Measurements from ENCODE around the gene SULT4A1.

The SULT4A1 gene

GRCh38 chr22:43827003-43827735, 35.1 kb downstream of the SULT4A1 start:
- no peak for DNase-seq

GRCh38 chr22:43826142-43827002, 35.9 kb downstream of the SULT4A1 start:
- DNase-seq, result peak in 1 of 2 donors; percentile 11

- DNase-seq, result no peak
Observed at GRCh38 chr22:43825651-43826050, 36.7 kb downstream of the SULT4A1 start.

DNA sequence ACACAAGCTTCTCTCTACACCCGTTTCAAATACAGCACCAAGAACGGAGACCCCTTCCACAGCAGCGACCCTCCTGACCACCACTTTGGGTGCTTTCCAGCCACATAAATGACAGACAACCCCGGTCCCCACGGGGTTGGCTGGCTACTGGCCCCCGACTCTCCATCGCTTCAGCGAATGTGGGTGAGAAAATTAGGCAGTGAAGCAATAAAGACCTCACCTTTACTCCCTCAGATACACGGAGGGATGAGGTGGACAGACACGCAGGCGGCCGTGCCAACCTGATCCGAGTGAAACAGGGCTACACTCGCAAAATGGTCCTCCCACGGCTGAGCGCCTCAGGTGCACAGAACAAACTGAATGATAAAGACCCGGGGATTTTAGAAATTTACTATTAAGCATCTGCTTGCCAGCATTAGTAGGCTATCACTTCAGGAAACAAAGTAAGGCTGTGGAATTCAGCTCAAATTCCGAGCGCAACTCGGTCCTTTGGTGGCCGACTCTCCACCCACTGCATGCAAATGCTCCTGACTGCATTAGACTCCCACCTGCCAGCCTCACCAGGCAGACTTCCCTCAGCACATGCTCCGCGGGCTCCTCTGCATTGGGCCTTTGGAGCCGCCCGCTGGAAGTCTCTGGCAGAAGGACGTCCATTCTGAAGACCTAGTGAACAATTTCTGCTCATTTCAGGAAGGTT, 37.4 kb downstream of the SULT4A1 start:
- DNase-seq, result no peak

GRCh38 chr22:43823911-43824665, 38.2 kb downstream of the SULT4A1 start:
- DNase-seq, result no peak

GRCh38 chr22:43823353-43823908, 38.9 kb downstream of the SULT4A1 start:
- no peak for DNase-seq

DNA sequence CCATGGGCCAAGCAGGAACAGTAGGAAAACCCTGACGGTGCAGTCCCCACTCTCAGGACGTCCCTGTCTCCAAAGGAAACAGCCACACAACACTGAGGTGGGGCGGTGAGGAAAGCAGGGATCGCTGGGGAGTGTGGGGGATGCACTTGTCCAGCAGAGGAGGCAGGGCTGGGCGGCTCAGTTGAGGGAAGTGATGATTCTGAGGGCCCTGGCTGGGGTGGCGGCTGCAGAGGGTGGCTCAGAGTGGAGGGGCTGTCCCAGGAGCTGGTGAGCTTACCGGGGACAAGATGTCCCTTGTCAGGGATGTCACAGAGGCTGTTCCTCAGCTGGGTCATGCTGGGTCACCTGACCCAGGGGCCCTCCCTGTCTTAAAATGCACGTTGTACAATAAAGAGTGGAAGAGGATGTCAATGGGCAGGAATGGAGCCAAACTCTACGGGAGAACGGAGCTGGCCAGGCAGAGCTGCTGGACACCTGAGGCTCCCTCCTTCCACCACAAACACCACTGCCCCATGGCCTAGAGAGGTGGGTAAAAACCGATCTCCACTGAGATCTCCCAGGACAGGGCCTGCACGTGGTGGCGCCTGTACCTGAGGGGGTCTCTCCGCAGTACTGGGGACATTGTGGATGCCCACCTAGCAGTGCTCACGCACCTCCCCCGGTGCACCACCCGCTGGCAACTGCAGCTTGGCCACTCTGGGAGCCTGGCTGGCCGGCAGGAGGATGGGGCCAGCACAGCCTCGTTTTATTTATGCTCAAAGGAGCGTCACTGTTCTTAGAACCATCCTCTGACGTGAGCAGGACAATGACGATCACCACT, 40.5 kb downstream of the SULT4A1 start:
- no peak for DNase-seq

DNA sequence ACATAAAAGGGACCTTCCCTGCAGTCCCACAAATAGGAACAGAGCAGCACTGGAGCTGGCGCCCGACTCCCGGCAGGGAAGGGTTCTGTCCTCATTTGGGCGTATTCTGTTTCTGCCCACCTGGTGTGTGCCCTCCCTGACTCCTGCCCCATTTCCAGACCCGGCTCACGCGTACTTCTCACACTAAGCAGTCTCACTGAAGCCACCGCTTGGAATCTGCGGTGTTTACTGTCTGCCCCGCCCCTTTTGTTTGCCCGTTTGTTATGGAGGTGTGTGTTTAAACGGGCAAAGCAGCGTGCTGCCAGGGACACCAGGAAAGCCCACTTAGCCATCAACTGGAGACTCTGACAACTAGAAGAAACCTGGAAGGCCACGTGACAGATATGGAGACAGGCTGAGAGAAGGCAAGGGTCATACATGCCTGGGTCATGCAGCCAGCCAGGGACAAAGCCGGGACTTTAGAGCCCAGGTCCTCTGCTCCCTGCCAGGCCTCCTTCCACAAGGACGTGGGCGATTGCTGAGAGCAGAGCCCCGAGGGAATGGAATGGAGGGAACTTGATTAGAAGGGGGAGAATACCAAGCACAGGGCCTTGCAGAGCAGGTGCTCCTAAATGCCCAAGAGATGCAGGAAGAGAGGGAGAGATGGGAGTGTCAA, 41.5 kb downstream of the SULT4A1 start:
- no peak for DNase-seq

DNA sequence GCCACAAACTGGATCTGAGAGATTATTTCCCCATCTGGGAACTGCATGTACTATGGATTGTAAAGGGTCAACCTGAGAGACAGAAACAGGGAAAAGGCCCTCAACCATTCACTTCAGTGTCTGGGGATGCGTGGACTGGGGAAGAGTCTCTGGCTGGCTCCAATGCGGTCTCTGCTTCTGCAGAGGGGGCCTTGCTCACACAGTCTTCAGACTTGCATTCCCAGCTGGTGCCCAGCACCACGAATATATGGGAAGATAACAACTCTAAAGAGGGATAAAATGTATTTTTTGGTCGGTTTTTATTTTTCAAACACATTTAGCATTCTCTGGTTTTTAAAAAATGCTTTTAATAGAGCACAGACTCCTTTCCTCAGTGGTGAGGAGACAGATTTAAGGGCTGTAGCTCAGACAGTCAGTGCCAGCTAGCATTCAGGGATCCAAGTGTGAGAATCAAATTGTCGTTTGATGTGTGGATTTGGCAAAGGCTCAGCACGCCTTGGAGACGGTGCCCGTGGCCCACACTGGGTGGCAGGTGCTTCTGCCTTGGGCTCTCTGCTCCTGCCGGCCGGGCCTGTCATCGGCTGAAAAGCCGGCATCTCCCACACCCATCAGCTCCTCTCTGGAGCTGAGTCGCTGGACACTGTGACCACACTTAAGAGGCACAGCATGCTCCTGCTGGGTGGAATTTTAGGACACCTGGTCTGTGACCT, 42.2 kb downstream of the SULT4A1 start:
- DNase-seq, result no peak

DNA sequence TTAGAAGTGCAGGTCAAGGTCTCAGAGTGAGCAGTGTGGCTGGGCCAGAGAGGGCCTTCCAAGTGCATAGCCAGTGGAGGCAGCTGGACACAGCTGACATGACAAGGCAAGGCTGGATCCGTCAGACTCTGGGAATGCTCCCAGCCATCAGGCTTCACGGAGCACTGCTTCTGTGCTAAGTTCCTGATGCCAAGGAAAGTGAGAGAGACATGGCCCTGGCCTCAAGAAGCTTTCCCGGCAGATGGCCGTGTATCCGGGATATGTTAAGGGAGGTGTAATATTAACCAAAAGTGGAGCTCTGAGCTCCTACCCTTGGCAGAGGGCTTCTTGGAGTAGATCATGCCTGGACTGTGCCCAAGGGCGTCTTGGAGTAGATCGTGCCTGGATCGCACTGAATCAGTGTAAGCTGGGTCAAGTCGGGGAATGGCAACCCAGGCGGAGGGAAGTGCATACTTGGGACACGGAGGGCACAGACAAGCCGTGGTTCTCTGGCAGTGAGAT, 42.8 kb downstream of the SULT4A1 start:
- DNase-seq, result no peak

DNA sequence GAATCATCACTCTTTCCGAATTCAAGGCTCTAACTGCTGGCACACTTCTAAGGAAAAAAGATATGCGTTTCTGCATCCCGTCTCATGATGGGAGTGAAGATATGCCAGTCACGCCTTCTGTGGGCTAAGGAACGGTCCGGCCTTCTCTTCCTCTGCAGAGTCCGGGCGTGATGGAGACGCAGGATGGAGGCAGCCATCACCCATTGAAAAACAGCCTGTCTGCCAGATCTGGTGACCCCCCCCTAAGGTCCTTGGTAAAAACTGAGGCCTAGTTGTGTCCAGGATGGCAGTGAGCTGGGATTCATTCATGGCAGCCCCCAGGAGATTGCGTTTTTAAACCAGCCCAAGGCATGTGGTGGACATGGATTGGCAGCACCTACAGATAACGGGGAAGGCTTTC, 43.3 kb downstream of the SULT4A1 start:
- DNase-seq, result no peak

GRCh38 chr22:43817402-43817801, 44.9 kb downstream of the SULT4A1 start:
- no peak for DNase-seq

- DNase-seq, result no peak
Observed at GRCh38 chr22:43814264-43814663, 48.0 kb downstream of the SULT4A1 start.

- no peak for DNase-seq
Observed at GRCh38 chr22:43812890-43813289, 49.4 kb downstream of the SULT4A1 start.

GRCh38 chr22:43812149-43812842, 50.0 kb downstream of the SULT4A1 start, which contains the start of gene EFCAB6:
Gene EFCAB6, minus strand, starts transcription at chr22:43812305. Its CDS starts 29,987 bp downstream, at chr22:43782318.
- peak; percentile 88 to 97 for DNase-seq

DNA sequence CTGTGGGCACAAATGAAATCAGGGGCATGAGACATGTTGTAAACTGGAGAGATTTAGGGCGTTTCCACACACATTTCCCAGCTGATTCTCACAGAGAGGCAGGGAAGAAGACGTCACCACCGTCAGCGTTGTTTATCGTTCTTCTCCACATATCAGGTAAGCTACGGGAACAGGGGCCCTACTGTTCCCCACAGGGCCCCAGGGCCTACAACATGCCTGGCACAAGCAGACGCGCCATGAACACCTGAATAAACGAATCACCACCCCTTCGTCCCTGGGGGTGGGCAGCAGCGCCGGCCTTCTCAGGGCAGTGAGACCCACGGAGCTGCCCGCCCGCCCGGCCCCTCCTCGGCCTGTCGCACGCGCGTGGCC, 50.5 kb downstream of the SULT4A1 start:
- peak in 1 of 2 donors; percentile 45 for DNase-seq

DNA sequence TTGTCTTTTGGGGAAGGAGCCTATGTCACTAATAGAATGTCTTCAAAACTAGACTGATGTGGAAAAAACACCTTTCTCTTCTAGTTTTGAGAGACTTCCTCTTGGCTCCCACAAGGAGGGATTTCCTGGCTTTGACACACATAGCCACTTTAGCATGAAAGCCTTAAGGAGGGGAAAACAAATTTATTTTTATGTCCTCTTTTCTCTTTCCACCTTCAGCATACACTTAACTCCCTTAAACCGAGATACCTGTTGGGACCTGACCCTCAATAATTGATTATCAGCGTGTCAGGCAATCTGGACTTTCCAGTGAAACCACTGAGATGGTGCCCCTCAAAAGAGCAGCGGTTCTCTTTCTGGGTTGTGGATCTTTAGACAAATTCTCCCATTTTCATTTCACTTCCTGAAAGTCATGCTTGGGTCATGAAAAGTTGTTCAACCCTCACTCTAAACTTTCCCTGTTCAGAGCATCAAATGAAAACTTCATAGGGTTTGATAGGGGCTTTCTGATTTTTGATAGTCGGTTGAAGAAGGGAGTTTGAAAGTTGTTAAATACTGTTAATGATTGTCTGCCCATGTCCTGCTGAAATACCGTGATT, 59.3 kb downstream of the SULT4A1 start:
- no peak for DNase-seq

DNA sequence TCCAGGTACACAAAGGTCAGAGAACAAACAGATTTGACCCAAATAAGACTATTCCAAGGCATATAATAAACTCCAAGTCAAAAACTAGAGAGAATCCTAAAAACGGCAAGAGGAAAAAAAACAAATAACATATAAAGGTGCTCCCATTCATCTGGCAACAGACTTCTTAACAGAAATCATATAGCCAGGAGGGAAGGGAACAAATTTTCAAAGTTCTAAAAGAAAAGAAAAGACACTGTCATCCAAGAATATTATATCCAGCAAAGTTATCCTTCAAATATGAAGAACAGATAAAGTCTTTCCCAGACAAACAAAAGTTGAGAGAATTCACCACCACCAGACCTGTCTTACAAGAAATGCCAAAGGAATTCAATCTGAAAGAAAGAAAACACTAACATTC, 61.3 kb downstream of the SULT4A1 start:
- DNase-seq, result no peak

- peak in 1 of 2 donors; percentile 10 for DNase-seq
Observed at GRCh38 chr22:43798492-43798891, 63.8 kb downstream of the SULT4A1 start.

Data from inflammatory macrophage treated with lipopolysaccharide for 1 hour (primary cell).